ENCODE data around the gene TAB2. TPM values are rescaled to one million over a fixed set of nuclear protein-coding genes. Genes with fewer than 3 reads are reported as not detected.
"Not testable (repeated sequence)": the region's sequence is repeated elsewhere in the genome, so short reads cannot be mapped to it uniquely, and the experiment has no call there.

Gene TAB2
- total RNA-seq, 1 donor from 2014 or later, result 50.2 TPM

DNA sequence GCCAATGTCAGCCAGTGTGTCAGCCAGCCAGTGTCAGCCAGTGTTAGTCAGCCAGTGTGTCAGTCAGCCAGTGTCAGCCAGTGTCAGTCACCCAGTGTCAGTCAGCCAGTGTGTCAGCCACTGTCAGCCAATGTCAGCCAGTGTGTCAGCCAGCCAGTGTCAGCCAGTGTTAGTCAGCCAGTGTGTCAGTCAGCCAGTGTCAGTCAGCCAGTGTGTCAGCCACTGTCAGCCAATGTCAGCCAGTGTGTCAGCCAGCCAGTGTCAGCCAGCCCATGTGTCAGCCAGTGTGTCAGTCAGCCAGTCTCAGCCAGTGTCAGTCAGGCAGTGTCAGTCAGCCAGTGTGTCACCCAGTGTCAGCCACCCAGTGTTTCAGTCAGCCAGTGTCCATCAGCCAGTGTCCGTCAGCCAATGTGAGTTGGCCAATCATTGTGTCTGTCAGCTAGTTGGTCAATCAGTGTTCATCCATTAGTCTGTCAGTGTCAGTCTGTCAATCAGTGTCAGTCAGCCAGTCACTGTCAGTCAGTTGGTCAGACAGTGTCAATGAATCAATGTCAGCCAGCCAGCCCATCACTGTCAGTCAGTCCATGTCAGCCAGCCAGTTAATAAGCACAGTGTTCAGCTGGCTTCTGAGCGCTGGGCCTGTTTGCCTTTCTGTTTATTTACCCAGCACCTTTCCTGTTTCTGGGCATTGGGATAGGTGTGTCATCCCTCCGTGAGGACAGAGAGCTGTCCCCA is 127.0 kb downstream of the TAB2 start:
- DNase-seq, result not testable (repeated sequence)

GRCh38 chr6:149445095-149445466 is 127.6 kb downstream of the TAB2 start:
- peak; percentile 5 for DNase-seq

DNA sequence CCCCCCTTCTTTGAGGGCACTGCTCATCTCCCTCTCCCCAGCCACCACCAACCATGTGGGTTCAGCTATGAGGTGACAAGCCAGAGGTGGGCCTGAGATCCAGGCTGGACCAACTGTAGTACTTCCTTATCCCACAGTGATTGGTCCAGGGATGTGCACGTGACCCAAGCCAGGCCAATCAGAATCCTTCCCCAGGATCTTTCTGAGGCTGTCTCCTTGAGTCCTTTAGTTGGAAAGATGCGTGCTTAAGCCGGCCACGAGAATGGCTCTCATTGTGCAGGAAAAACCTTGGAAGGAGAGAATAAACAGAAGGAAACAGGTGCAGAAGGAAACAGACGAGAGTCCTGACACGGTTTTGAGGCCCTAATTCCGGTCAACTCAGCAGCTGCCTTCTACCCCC is 128.1 kb downstream of the TAB2 start:
- peak; percentile 69 for DNase-seq

DNA sequence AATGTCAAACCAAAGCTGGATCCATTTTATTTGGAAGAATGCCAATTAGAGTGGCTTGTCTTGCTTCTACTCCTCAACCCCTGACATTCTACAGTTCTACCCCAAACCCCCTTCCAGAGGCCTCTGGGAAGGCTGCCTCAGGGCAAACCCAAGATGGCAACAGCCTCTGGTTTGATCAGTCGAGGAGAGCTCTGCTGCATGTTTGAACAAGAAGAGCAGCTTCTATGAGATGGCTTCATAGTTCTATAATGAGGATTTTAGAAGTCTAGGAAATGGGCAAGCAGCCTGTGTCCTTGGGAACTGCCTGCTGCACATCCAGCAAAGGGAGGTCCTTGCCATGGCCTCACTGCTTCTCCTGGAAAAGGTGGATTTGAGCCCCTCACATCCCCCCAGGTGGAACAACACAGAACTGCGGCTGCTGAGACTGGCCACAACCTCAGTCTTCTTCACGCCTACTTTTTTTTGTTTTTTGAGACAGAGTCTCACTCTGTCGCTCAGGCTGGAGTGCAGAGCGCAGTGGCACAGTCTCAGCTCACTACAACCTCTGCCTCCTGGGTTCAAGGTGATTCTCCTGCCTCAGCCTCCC is 129.4 kb downstream of the TAB2 start:
- DNase-seq, result no peak

- DNase-seq, result no peak
These were observed 131.4 kb downstream of the TAB2 start for GRCh38 chr6:149448821-149449453.

DNA sequence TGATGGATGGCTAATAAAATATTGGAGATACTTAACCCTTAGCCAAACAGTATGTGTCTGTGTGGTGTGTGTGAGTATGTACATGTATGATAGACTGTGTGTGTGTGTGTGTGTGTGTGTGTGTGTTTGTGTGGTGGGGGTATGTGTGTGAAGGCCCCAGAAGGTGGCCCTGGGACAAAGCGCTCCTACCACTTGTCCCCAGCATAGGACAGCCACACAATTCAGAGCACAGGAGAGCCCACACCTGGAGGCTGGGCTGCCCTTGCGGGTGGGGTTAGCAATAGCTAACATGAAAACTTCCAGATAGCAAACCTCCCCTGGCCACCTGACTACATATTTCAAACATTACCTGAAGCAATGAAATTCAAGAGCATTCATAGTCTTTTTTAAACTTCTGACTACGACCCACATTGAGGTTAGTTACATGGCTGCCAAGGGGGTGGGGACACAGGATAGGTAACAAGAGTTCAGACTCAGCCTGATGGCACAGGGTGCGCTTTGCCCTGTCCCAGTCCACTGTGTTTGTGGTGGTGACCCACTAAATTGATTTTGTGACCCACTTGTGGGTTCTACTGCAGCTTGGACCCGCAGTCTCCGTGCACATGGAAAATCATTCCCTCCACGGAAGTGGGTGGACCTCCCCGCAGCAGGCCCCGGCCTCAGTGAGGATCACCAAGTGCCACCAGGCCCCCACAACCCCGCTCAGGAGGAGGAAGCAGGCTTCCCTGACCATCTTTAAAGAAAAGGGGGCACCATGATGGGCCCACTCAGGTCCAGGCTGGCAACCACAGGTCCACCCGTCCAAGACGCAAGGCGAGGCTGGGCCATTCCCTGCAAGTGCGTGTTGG is 132.5 kb downstream of the TAB2 start:
- no peak for DNase-seq

DNA sequence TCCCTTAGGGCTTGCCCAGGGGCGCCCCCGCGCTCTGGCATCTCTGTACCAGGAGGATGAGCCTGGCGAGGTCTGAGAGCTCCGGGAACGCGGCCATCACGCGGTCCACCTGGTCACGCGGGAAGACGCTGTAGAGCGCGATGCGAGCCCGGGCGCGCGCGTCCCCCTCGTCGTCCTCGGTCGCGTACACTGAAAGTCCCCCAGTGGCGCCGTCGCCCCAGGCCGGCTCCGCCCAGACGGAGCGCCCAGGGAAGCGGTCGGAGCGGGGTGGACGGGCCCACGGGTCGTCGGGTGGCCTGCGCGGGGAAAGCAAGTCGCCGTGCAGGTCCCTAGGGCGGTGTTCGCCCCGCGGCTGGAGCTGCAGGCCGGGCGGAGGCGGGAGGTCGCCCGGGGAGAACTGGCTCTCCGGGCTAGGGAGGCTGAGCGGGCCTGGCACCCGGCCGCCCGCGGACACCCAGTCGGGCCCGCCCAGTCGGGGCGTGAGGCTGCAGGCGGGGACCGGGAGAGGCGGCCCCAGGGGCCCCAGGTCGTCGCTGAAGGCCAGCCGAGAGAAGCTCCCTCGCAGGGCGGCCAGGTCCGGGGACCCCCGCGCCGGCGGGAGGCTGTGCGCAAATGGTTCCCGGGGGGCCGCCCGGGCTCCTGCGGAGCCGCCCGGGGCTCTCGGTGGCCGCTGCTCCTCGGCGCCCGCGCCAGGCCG is 133.3 kb downstream of the TAB2 start:
- peak; percentile 46 for DNase-seq

GRCh38 chr6:149451376-149452036 is 134.0 kb downstream of the TAB2 start:
- DNase-seq, result peak; percentile 49

DNA sequence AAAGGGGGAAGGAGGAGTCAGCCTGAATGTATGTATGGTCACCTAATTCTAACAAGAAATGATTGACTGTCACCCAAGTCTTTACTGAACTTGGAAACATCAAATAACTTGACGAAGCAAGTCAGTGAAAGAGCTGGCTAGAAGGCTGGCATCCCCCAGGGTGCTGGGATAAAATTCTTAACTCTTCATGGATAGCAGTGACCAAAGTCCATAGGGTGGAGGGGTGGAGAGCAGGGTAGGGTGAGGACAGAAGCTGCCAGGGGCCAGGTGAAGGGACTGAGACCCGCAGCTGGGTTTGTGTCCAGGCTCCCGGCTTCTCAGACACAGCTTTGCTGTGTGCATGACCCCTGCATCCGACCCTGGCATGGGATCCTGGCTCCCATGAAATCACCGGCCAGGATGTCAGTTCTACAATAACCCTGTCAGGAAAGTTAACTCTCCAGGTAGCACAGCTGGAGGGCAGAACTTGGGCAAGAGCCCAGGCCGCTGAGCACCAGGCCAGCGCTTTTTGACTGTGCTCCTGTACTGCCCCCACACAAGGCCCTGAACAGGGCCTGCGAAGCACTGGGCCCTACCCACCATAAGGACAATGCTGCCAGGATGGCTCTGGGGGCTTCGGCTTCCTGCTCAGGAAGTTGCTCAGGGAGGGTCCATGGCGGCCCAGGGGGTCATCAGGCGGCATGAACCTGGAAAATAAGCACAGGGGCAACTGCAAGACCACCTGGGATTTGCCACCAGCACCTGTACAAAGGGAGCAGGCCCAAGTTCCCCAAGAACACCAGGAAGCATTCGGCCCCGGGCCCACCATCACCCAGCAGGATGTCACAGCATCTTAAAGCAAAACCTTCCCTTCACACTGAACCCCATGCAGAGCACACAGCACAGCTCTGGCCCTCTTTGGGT is 134.8 kb downstream of the TAB2 start:
- no peak for DNase-seq

DNA sequence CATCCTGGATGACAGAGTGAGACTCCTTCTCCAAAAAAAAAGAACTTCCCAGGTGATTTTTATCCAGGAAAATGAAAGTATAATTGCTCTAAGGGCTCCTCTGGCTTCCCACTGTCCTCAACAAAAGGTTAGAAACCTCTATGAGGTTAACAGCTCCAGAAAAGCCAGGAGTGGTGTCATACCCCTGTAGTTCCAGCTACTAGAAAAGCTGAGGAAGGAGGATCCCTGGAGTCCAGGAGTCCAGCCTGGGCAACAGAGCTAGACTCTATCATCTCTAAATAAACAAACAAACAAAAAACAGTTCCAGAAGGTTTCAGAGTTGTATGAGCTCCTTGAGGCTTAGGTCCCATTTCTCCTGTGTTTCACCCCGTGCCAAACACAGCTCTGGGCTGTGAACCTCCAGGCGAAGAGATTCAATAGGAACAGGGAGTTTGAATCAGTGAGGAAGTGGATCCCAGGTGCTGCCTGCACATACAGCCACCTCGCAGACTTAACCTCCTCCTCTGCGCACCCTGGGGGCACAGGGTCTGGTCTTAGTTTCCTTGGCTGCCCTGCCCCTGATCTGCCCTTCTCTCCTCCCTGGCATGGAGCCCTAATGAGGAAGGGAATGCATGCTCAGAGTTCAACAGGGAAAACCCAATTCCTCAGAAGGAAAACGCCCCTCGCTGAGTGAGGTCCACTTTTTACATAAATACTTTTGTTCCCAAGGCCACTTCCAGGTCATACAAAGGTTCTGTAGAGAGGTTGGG is 136.3 kb downstream of the TAB2 start:
- no peak for DNase-seq

GRCh38 chr6:149454346-149454848 is 136.9 kb downstream of the TAB2 start:
- peak; percentile 86 for DNase-seq

DNA sequence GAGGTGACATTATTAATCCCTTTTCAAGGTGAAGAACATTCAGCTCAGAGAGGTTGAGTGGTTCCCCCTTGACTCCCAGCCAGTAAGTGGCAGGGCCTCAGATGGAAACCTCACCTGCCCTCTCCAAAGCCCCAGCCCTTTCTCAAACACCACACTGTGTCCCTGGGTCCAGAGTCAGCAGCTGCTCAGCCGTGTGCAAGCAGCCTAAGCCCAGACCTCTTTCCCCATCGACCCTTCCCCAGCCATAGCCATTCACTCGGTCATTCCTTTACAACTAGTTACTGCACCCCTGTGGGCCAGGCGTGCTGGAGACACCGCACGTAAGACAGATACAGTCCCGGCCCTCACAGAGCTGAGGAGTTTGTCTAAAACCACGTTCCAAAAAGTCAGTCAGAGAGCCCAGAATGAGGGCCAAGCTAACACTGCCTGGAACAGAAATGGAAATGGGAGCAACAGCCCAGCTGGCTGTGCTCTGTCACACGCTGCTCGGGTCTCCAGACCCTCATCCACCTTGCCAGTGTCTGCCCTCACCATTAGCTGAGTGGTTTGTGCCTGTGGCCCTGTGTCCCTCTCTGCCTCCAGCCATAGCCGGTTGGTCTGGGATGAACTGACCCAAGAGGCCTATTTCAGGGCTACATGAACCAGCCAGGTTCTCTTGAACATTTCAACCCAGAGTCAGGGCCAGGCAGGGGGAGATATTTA is 137.7 kb downstream of the TAB2 start:
- DNase-seq, result peak; percentile 19

DNA sequence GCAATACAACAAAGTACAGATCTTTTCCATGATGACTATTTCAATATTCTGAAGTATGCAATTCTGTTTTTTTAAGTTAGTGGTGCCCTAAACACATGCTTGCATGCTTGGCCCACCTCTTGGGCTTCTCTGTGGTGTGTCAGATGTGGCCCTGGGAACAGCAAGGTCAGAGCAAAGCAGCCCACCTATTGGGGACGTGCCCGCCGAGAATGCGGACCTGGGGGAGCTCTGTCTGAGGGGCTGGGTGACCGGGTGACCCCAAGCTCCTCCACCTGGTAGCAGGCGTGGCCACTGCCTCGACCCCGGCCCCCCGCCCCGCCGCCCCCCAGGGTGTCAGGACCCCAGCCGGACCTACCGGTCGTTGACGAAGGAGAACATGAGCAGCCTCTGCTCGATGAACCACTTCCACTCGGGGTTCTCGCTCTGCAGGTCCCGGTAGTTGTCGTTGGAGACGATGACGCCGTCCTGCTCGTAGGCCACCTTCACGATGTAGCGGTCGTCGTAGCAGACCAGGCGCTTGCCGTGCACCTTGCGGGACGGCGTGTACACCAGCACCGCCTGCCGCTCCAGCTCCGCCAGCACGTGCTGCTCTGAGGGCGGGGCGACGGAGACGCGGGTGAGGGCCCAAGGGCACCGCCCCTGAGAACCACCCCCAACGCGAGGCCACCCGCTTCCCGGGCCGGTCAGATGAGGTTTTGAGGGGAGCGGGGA is 139.0 kb downstream of the TAB2 start:
- no peak for DNase-seq

DNA sequence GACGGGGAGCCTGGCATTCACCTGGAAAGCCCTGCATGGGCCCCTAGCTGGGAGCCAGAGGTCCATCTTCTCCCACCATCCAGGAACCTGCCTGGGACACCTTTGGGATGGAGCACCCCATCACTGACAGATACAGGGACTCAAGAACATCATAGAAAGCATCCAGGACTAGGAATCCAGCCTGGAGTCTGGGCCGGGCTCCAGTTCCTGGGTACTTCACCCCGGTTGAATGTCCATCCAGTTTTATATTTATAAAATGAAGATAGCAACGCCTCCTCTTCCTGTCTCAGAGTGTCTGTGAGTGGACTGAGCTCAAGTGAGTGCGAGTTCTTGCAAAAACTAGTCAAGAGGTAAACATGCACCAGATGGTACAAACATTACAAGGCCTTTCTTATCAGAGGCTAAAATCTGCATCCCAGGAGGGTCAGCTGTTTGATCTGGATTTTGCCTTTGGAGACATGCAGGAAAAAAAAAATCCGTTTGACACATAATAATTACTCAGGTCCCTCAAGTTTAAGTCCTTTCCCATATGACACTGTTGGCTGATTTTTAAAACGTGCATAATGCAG is 139.9 kb downstream of the TAB2 start:
- no peak for DNase-seq

GRCh38 chr6:149458196-149458595 is 140.7 kb downstream of the TAB2 start:
- no peak for DNase-seq

GRCh38 chr6:149458806-149459205 is 141.3 kb downstream of the TAB2 start:
- DNase-seq, result no peak

DNA sequence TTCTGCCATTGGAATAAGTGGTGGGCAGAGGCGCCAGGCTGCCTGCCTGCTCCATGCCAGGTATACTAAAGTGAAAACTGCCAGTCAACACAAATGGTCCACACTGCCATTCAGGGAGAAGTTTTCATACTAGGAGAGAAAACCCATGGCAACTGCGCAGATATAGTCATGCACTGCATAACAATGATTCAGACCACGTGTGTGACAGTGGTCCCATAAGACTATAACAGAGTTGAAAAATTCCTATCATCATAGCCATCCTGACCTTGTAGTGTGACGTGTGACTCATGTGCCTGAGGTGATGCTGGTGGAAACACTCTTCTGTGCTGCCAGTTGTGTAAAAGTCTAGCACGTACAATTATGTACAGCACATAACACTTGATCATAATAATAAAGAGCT is 142.2 kb downstream of the TAB2 start:
- DNase-seq, result no peak

DNA sequence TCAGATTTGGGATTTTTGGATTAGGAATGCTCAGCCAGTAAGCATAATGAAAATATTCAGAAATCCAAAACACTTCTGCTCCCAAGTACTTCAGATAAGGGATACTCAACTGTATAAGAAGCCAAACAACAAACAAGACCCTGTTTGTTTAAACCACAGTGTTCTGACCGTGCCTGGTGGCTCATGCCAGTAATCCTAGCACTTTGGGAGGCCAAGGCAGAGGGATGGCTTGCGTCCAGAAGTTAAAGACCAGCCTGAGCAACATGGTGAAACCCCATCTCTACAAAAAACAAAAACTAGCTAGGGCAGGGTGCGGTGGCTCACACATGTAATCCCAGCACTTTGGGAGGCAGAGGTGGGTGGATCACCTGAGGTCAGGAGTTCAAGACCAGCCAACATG is 142.7 kb downstream of the TAB2 start:
- not testable (repeated sequence) for DNase-seq
